Activated CD4-positive, alpha-beta T cell treated with anti-CD3 and anti-CD28 coated beads, Interleukin-2, amount 50 U/mL, for 24 hours (primary cell): Measurements from ENCODE around the gene POLR3B.
"Not testable (repeated sequence)": the region's sequence is repeated elsewhere in the genome, so short reads cannot be mapped to it uniquely, and the experiment has no call there.

ENCODE experiments used
- DNase-seq, 2 donors: peaks; one replicate each; pipeline ENCODE4 v3.0.0-alpha.2; 2020; ENCODE audit warnings: low read depth in 1 of 2, low spot score in 1 of 2

The POLR3B gene

DNA sequence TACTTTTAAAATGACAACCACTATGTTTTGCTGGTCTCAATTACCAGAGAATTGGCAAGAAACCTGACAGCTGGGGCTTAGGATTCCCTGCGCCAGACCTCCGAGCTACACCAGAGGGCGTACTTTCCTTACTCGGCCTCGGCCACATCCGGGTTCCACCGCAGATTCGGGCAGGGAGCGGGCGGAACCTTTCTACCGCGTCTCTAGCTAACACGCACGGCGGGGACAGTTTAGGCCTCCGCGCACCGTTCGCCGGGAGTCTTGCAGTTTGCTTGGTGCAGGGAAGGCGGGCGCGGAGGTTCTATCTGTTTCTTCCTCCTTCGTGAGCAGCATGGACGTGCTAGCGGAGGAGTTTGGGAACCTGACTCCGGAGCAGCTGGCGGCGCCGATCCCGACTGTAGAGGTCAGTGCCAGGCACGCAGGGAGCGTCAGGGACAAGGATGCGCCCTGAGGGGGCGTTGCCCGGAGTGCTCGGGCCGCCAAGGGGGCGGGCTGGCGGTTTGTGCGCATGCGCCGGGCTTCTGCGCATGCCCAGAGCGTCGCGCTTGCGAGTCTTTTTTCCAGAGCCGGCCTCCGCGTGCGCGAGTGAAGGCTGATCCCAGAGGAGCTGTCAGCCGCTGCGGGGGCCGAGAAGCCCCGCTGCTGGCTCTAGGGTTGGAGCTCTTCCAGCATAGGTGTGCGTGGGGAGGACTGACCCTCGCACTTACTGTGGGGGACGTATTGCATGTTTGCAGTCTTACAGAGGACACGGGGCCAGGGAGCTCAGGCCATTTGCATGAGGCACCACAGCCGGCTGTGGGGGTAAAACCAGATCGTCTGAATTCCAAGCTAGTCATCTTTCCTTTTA is at the start of gene POLR3B:
Gene POLR3B, plus strand, starts transcription at position 200 of the 847 bp plus-strand sequence. Its CDS starts 132 bp downstream, at position 332.
- DNase-seq, result peak; percentile 95

DNA sequence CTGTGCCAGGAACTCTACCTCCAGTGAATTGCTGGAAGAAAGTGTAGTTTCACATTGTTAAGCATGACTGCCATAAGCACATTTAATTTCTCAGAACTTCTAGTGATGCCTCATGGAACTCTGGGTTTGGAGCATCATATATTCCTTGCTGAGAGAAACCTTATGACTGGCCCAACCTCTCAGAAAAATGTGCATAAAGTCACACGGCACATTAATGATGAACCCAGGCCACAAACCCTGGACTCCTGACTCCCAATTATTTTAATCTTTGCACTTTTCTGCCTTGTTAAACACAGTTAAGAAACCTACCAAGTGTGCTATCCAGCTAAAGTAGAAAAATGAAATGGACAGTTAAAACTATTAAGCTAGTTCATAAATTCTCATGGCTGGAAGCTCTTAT is 49.4 kb upstream of the POLR3B start:
- no peak for DNase-seq

DNA sequence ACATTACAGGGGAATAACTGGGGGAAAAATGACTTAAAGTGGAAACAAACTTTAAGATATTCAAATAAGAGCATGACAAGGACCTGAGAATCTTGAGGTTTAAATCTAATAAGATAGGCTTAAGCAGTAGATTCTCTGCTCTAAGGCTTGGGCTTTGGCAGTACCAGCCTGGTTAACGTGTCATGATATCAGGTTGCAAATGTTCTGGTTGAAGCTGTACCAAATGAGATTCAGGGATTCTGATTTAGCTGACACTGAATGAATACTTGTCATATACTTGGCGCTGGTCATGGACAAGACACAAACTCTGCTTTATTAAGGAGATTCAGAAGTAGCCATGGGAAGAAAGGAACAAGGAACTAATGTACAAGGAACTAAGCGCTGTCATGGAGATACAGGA is 48.9 kb upstream of the POLR3B start:
- no peak for DNase-seq

DNA sequence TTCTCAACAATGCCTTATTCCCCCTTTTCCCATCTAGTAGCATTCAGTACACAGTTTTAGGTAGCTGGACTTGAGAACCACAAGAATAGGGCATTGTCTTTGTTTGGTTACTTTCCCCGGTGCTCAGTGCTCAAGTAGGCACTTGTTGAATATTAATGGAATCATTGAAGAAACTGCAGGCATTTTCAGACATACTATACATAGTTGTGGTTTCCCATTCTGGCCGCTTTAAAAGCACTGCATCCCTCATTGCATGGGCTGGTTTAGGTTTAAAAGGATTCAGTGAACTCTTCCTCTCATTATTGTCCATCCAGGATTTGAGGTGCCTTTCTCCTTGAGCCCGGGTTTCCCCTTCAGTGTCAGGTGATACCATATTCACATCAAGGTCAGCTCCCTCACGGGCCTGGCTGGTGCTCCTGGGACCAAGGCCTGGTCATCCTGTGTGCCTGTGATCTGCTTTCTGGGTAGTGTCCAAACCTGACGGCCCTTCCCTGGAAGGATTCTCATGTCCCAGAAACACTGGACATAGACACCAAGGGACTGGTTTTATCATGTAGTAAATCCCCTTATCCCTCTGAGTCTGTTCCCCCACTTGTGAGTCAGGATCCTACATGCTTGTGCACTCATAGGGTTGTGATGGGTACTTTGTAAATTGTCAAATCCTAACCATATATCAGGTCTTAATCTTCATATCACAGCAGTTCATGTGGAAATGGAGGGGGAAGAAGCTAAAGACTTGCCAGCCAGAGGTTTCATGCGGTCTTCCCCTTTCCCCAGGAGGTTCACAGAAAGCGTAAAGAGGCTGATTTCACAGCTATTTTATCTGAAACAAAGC is 47.7 kb upstream of the POLR3B start:
- no peak for DNase-seq

DNA sequence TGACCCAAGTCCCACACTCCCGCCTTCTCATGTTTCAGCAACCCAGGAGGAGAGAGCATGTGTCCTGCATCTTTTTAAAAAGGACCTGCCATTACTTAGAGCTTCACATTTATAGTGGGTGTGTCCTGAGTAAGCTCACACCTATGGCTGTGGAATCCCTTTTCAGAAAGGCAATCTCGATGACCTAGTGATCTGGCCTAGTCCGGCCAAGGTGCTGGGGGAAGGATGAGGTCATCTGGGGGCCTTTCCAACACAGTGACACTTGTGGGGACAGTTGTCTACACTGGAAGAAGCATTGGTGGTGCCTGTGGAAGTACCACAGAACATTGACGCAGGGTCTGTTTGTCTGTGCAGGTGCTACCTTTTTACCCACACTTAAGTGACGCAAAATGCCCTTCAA is 46.9 kb upstream of the POLR3B start:
- DNase-seq, result no peak

DNA sequence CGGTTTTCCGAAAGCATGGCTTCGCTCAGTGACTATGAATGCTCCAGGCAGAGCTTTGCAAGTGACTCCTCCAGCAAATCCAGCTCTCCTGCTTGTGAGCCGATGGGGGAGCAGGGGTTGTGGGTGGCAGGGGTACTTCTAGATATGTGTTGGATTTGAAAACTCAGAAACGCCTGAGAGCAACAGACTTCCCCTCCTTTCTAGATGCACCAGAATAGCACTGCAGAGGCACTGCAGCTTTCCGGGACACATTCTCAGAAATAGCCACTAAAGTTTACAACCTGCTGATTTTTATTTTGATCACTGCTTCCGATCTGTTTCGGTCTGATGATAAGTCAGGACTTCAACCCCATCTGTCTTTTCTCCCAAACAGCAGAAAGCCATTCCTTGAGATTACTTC is 46.4 kb upstream of the POLR3B start:
- DNase-seq, result no peak

DNA sequence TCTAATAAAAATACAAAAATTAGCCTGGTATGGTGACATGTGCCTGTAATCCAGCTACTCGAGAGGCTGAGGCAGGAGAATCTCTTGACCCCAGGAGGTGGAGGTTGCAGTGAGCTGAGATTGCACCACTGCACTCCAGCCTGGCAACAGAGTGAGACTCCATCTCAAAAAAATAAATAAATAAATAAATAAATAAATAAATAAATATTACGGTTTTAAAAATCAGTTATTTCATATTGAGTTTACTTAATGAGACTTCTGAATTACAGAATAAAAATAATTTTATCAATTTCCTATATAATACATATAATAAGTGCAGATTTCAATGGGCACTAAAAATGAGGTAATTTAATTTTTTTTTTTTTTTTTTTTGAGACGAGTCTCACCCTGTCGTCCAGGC is 44.1 kb upstream of the POLR3B start:
- not testable (repeated sequence) for DNase-seq

DNA sequence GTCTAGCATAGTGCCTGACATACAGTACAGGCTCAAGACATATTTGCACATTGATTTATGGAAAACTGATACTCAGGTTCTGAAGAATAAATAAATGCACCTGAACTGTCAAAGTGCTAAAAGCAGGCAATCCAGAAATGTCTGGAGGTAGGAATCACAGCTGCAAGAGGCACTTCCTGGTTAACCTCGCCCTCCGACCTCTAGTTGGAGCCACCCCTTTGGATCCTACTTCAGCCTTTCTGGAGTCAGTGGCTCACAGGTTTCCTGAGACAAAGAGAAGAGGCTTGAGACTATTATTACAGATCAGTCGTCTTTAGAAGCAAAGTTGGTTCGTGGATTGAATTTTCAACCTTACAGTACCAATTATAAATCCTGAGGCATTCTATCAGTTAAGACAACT is 42.0 kb upstream of the POLR3B start:
- DNase-seq, result no peak

DNA sequence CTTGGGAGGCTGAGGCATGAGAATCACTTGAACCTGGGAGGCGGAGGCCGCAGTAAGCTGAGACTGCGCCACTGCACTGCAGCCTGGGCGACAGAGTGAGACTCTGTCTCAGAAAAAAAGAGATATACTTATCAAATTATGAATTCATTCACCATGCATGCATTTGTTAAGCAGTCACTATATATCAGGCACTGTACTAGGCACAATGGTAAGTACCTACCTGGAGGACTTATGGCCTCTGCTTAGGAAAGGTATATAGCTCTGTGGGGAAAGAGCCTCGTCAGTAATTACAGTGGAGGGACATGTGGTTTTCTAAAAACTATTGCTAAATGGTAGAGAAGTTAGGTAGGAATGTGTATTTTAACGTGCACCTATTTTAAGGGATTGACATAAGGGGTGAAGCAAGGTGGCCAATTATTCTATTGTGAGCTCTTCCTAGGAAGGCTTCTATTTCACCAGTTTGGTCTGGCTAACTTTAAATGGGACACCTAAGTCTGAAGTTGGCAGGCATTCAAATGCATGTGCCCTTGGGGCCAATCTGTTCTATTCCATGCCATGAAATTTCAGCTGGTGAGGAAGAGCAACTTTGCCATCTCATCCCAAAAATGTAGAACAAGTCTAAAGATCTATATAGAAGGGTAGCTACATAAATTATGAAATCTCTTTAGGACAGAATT is 40.0 kb upstream of the POLR3B start:
- no peak for DNase-seq

DNA sequence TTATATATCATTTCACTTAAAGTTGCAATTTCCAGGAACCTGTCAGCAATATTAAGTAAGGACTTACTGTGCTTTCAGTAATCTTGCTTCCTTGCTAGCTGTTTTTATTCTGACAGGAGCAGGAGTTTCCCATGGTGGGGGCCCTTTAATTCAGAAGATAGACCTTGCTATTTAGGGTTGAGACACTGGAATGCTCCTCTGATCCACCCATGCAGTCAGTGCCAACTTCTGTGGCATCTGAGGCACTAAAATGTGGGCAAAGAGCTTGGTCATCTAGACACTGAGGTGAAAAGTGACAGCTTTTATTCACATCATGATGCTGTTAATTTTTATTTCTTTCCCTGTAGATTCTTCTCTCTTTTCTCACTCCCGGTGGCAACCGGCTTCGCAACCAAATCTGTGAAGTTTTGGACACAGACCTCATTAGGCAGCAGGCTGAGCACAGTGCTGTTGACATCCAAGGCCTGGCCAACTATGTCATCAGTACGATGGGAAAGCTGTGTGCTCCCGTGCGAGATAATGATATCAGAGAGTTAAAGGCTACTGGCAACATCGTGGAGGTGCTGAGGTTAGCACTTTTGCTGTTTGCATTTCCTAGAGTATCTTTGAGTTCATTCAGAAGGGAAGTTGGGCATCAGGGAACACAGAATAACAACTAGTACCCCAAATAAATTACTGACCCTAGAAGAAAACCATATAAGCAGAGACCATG is 36.3 kb upstream of the POLR3B start:
- no peak for DNase-seq

DNA sequence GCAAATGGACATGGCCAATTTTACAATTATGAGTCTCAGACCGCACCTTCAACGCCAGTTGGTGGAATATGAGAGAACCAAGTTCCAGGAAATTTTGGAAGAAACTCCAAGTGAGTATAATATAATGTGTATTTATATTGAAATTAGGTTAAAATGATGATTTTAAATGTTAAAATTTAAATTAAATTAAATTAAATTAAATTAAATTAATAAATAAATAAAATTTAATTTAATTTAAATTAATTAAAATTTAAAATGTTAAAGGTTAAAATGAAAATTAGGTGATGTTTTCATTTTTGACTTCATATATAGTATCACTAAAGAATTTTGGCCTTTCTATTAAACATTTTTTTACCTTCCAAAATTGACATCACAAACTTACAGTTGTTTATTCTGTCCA is 34.0 kb upstream of the POLR3B start:
- DNase-seq, result no peak

DNA sequence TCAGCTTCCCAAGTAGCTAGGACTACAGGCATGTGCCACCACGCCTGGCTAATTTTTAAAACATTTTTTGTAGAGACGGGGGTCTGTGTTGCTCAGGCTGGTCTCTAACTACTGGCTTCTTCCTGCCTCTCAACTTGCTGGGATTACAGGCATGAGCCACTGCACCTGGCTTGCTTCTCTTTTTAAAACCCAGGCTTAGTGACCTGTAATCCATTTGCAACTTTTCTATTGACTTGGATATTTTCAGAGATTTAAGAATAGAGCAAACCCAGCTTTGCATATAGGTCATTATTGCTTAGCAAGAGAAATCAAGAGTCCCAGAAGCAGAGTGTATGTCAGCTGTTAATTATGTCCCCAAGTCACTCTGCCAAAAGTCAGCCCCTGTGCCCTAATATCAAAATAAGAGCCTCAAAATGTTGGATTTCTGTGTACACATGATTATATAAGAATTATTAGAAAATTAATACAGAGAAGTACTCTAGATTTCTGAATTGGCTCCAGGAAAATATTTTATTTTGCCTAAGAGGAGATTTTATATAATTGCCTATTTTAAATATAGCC is 30.2 kb upstream of the POLR3B start:
- no peak for DNase-seq

DNA sequence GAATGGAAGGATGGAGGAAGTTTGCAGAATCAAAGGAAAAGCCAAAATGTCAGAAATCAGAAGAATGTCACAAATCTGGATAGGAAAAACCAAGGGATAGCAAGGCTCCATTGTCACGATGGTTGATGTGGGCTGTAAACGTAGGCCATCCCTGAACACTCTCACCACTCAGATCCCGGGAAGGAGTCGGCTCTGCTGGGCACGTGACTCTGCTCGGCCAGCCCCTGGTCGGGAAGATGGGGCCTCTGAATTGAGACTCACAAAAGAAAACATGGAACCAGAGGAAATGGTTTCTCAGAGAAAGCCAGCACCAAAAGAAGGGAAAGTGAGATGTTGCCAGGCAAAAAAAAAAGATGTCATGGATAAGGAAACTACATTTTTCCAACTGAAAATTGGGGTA is 28.8 kb upstream of the POLR3B start:
- no peak for DNase-seq

DNA sequence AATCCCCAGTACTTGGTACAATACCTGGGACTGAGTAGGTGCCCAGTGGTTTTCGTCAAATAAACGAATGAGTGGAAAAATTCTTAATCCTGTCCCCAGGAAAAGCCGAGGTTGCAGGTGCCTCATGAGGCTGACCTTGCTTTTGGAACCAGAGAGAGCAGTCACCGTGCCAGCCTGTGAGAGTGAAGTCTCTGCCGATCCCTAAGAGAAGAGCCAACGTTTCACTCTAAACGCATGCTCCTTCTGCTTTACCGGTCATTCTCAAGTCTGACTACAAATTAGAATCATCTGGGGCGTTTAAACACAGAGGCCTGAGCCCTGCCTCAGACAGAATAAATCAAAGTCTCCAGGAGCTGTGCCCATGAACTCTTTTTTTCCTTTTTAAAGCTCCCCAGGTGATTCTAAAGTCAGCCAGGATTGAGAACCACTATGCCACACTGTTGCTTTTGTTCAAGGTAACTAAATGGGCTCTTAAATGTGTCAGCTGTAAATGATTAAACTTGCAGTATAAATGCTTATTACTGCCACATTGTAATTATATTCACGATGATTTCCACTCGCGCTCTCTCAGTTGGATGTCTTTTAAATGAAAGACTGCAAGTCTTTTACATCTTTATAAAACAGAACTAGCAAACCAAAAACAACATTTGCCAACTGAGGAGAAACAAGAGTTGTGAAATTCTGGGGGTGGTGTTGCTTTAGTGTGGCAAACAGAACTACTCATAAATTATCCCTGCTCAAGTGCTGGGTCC is 28.1 kb upstream of the POLR3B start:
- no peak for DNase-seq

DNA sequence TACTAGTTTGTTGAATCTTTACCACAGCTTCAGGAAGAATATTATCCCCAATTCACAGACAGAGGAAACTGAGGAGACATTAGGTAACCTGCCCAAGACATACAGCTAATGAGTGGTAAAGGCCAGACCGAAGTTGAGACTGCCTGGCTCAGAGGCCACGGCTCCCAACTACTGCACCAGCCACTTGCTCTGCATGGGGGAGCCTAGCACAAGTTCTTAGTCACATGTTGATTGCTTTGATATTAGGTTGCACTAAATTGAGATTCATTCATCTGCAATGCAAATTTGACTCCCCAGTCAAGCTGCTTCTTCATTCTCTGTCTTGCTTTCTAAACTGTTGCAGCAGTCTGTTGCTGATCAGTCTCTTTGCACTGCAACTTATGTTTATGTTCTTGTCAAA is 25.9 kb upstream of the POLR3B start:
- no peak for DNase-seq

DNA sequence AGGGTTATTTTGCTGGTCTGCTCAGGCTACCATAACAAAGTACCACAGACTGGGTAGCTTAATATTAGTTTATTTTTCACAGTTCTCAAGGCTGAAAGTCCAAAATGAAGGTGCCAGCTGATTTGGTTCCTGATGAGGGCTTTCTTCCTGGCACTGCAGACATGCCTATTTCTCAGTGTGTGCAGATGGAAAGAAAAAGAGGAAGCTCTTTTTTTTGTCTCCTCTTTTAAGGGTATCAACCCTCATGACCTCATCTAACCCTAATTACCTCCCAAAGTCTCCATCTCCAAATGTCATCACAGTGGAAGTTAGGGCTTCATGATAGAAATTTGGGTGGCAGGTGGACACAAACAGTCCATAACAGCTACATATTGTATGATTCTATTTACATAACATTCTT is 25.0 kb upstream of the POLR3B start:
- DNase-seq, result no peak

DNA sequence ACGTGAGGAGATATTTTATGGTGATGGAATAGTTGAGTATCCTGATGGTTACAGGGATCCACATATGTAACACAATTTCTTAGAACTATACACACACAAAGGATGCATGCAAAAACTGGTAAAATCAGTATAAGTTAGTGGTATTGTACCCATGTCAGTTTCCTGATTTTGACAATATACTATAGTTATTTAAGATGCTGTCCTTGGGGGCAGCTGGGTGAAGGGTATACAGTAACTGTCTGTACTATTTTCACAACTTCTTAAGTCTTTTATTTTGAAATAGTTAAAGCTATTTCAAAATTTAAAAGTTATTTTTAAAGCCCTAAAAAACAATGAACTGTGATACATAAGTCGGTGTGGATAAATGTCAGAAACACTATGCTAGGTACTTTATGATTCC is 24.5 kb upstream of the POLR3B start:
- no peak for DNase-seq

DNA sequence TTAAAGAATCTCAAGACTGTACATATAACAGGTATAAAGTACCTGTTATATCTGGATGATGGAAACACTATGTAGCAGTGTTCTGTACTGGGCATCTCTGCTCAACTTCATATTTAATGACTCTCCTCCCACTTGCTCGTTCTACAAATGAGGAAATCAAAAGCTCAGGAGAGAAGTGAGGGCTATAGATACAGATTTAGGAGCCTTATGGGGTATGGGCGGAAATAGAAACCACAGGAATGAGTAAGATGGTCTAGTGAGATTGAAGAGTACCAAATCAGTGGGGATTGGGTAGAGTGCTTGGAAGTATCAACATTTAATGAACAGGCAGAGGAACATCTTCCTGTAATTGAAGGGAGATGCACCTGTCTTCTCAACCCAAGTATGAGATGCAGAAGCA is 23.8 kb upstream of the POLR3B start:
- DNase-seq, result no peak

DNA sequence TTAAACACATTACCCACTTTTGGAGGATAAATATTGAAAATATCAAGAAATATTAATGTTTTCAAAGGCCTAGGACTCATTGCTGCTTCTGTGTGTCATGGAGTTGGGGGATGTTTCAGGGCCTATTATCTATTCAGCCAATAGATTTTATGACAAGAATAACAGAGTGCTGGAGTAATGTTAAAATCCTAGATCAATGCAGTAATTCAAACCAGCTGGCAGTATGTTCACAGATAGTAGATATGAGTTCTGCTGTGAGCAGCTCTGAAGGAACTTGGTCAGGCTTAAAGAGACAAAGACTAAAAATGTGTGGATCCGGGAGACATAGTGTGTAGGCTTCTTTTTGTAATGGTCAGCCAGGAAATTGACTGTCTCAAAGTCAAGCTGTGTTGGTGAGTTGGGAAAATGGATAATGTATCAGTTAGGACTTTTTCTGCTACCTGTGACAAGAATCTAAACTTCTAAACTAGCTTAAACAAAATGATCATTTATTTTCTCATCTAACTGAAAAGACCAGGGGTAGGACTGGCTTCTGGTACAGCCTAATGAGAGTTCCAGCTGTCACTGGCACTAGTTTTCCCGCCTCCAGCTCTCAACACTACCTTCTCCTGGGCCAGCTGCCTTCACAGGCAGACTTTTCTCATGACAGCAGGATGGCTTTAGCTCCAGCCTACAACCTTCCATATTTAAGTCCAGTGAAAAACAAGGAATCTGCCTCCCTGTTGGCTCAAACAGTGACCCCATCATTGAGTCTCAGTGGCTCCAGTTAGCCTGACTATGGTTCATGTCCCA is 16.3 kb upstream of the POLR3B start:
- DNase-seq, result no peak
